HCT116 (cell line): Measurements from ENCODE around the gene HACD1. TPM values are rescaled to one million over a fixed set of nuclear protein-coding genes. Genes with fewer than 3 reads are reported as not detected.

ENCODE experiments used
- ATAC-seq: fragments of 200-7000 bp; cut with Tn5 transposase; 2 replicates; pipeline ENCODE4 v1.9.1; 2020; ENCODE audit warnings: mild to moderate bottlenecking, moderate library complexity
- BruUV-seq: library from RNA; stranded (reverse); fragments of 400-500 nt; replicated peaks from 2 replicates; lab custom pipeline; 2021; lab: Mats Ljungman, UMichigan
- CTCF ChIA-PET: fragments of 300-600 bp; sonication (Branson Sonifier 250); formaldehyde crosslinking; loops from one replicate; lab custom pipeline; 2021; ENCODE audit warnings: antibody characterized with exemption; lab: Charles Lee
- POLR2A ChIA-PET: fragments of 300-600, 350-600 bp; sonication (Branson Sonifier 250); formaldehyde crosslinking; loops from one replicate; lab custom pipeline; 2021; ENCODE audit warnings: antibody characterized with exemption; lab: Charles Lee
- RAD21 ChIA-PET, 2 experiments: fragments of 300-600 bp; sonication (Branson Sonifier 250); formaldehyde crosslinking; loops; one replicate each; lab custom pipeline; 2023; ENCODE audit warnings: low total read pairs in 2 of 2; ENCODE audit not compliant: uncharacterized antibody in 2 of 2, unreplicated experiment in 2 of 2, low non-redundant PET in 1 of 2; lab: Charles Lee
- DNase-seq: peaks from one replicate; pipeline ENCODE4 v3.0.0-alpha.2; 2010; ENCODE audit warnings: low read depth, low spot score
- H2AFZ ChIP-seq: fragments of 200-600 bp; shearing (Covaris generic), sonication (generic); 2 replicates; pipeline ENCODE4 v1.6.1; 2017; ENCODE audit warnings: low read depth, mixed run types, mixed read lengths, antibody characterized with exemption, low read length; ENCODE audit not compliant: poor library complexity, severe bottlenecking
- H3K27ac ChIP-seq: 2 replicates; pipeline ENCODE4 v1.5.1; 2012; ENCODE audit warnings: low read depth, low read length
- H3K27me3 ChIP-seq: fragments of 200-600 bp; sonication (generic); 2 replicates; pipeline ENCODE4 v1.6.1; 2016; ENCODE audit warnings: mixed run types, low read length, mixed read lengths; ENCODE audit not compliant: insufficient read depth
- H3K36me3 ChIP-seq, 2 experiments: fragments of 200-500 bp in 1 of 2; fragments of 200-600 bp in 1 of 2; sonication (Bioruptor generic) in 1 of 2; sonication (generic) in 1 of 2; 2 replicates each; pipeline versions ENCODE4 v1.5.1 to v1.6.1; 2014 to 2016; ENCODE audit warnings: low read length in 2 of 2, inconsistent platforms in 1 of 2, mixed read lengths in 1 of 2, mixed run types in 1 of 2; ENCODE audit not compliant: insufficient read depth in 2 of 2, control insufficient read depth in 1 of 2
- H3K4me1 ChIP-seq, 2 experiments: fragments of 200-600 bp in 1 of 2; sonication (generic) in 1 of 2; 2 replicates each; pipeline versions ENCODE4 v1.5.1 to v1.6.1; 2012 to 2017; ENCODE audit warnings: low read length in 2 of 2, inconsistent platforms in 1 of 2, mild to moderate bottlenecking in 1 of 2, mixed read lengths in 1 of 2, mixed run types in 1 of 2, moderate library complexity in 1 of 2; ENCODE audit not compliant: insufficient read depth in 2 of 2, control insufficient read depth in 1 of 2
- H3K4me2 ChIP-seq: fragments of 200-600 bp; sonication (generic); 2 replicates; pipeline ENCODE4 v1.6.1; 2017; ENCODE audit warnings: mixed run types, low read length, mixed read lengths
- H3K4me3 ChIP-seq, 2 experiments: fragments of 200-600 bp in 1 of 2; sonication (generic) in 1 of 2; replicated peaks in 1 of 2; 2 replicates each; pipeline ENCODE4 v1.5.1; 2011 to 2016; ENCODE audit warnings: low read length in 2 of 2, control low read depth in 1 of 2, low read depth in 1 of 2, mild to moderate bottlenecking in 1 of 2, mixed read lengths in 1 of 2, mixed run types in 1 of 2
- H3K79me2 ChIP-seq: fragments of 200-600 bp; sonication (generic); 2 replicates; pipeline ENCODE4 v1.6.1; 2017; ENCODE audit warnings: mild to moderate bottlenecking, mixed run types, low read length, moderate library complexity, mixed read lengths; ENCODE audit not compliant: insufficient read depth
- H3K9ac ChIP-seq: fragments of 200-600 bp; sonication (generic); 2 replicates; pipeline ENCODE4 v1.6.1; 2016; ENCODE audit warnings: low read length, mixed read lengths
- H3K9me2 ChIP-seq: fragments of 200-600 bp; sonication (generic), shearing (Covaris generic); 2 replicates; pipeline ENCODE4 v1.6.1; 2017; ENCODE audit warnings: mixed run types, mild to moderate bottlenecking, moderate library complexity; ENCODE audit not compliant: insufficient read depth
- H3K9me3 ChIP-seq, 2 experiments: fragments of 200-500 bp in 1 of 2; fragments of 200-600 bp in 1 of 2; sonication (Bioruptor generic) in 1 of 2; sonication (generic) in 1 of 2; 2 replicates each; pipeline ENCODE4 v1.6.1; 2014 to 2017; ENCODE audit warnings: low read length in 2 of 2, mixed read lengths in 2 of 2, inconsistent platforms in 1 of 2, low read depth in 1 of 2, mild to moderate bottlenecking in 1 of 2, mixed run types in 1 of 2, moderate library complexity in 1 of 2; ENCODE audit not compliant: control insufficient read depth in 1 of 2, insufficient read depth in 1 of 2
- H4K20me1 ChIP-seq: fragments of 200-600 bp; sonication (generic), shearing (Covaris generic); 2 replicates; pipeline ENCODE4 v1.6.1; 2017; ENCODE audit warnings: mixed run types, mild to moderate bottlenecking, moderate library complexity; ENCODE audit not compliant: insufficient read depth
- CBX3 ChIP-seq: IDR thresholded peaks from 2 replicates; pipeline ENCODE4 v1.6.1; 2012; ENCODE audit warnings: low read depth
- CEBPB ChIP-seq: IDR thresholded peaks from 2 replicates; pipeline ENCODE4 v1.6.1; 2012; ENCODE audit warnings: low read depth
- EZH2 ChIP-seq: fragments of 200-600 bp; sonication (generic); IDR thresholded peaks from 2 replicates; pipeline ENCODE4 v1.6.1; 2017; ENCODE audit warnings: antibody characterized with exemption, mixed run types
- EZH2phosphoT487 ChIP-seq: fragments of 200-600 bp; IDR thresholded peaks from 2 replicates; pipeline ENCODE4 v1.6.1; 2018; ENCODE audit warnings: antibody characterized with exemption, borderline replicate concordance
- FOSL1 ChIP-seq: IDR thresholded peaks from 2 replicates; pipeline ENCODE4 v1.6.1; 2012; ENCODE audit warnings: low read depth
- JUND ChIP-seq: IDR thresholded peaks from 2 replicates; pipeline ENCODE4 v1.6.1; 2012
- POLR2A ChIP-seq: IDR thresholded peaks from 2 replicates; pipeline ENCODE4 v1.7.0; 2011; ENCODE audit warnings: borderline replicate concordance; ENCODE audit not compliant: insufficient read depth, insufficient read length; ENCODE audit errors: extremely low read depth
- POLR2AphosphoS5 ChIP-seq: IDR thresholded peaks from 2 replicates; pipeline ENCODE4 v1.6.1; 2011; ENCODE audit warnings: mild to moderate bottlenecking, low read depth, low read length, moderate library complexity
- RAD21 ChIP-seq: IDR thresholded peaks from 2 replicates; pipeline ENCODE4 v1.6.1; 2012; ENCODE audit warnings: low read depth, mild to moderate bottlenecking
- SIN3A ChIP-seq: IDR thresholded peaks from 2 replicates; pipeline ENCODE4 v1.6.1; 2012; ENCODE audit warnings: low read depth
- SP1 ChIP-seq: IDR thresholded peaks from 2 replicates; pipeline ENCODE4 v1.6.1; 2012; ENCODE audit warnings: low read depth
- TCF7L2 ChIP-seq: IDR thresholded peaks from 2 replicates; pipeline ENCODE4 v1.7.0; 2011; ENCODE audit warnings: borderline replicate concordance, inconsistent platforms; ENCODE audit not compliant: insufficient read depth, insufficient read length; ENCODE audit errors: extremely low read depth
- YY1 ChIP-seq: IDR thresholded peaks from 2 replicates; pipeline ENCODE4 v1.6.1; 2011; ENCODE audit warnings: low read length, low read depth, moderate library complexity, mild to moderate bottlenecking; ENCODE audit not compliant: insufficient replicate concordance; ENCODE audit errors: extremely low read depth
- ZNF274 ChIP-seq: fragments of 200-500 bp; sonication (Bioruptor generic); IDR thresholded peaks from 2 replicates; pipeline ENCODE4 v1.6.1; 2014; ENCODE audit warnings: mild to moderate bottlenecking, low read depth, low read length, inconsistent platforms
- intact Hi-C: fragments of 100-400 bp; cut with micrococcal nuclease; formaldehyde crosslinking; loops from 2 replicates; pipeline ENCODE4 v1.10.0; 2022
- total RNA-seq: library from RNA; stranded (reverse); gene quantifications from one replicate; pipeline ENCODE4 v1.2.1, GENCODE V29; 2021; ENCODE audit not compliant: unreplicated experiment
- TF ChIP-seq, protein P1 (sequence below): IDR thresholded peaks from 2 replicates; pipeline ENCODE4 v1.6.1; 2012; ENCODE audit warnings: low read depth
- TF ChIP-seq, protein P2 (sequence below): IDR thresholded peaks from 2 replicates; pipeline ENCODE4 v1.6.1; 2011; ENCODE audit warnings: mild to moderate bottlenecking, low read length, moderate library complexity; ENCODE audit not compliant: insufficient replicate concordance; ENCODE audit errors: extremely low read depth
- TF ChIP-seq, protein P3 (sequence below): IDR thresholded peaks from 2 replicates; pipeline ENCODE4 v1.6.1; 2012

HACD1 gene
- total RNA-seq, 1 experiment from 2014 or later = 21.6 TPM

DNA sequence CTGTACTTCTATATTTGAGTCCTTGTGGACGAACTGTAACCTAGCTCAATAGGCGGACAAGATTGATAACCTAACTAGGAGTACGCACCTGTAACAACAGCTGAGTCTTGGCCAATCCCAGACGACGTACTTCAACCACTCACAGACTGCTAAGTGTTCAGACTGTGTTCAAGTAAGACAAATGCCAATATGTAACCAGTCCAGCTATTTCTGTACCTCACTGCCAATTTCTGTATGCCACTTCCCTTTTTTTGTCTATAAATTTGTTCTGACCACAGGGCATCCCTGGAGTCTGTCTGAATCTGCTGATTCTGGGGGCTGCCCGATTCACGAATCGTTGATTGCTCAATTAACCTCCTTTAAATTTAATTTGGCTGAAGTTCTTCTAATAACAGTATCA lies 32.2 kb downstream of the HACD1 start:
- H3K4me3 ChIP-seq = no peak overlapping the region
- no peaks in the 10 kb centered on the region for H3K9me2 ChIP-seq
- H3K27ac ChIP-seq = no peak overlapping the region
- no peaks in the 10 kb centered on the region for H3K9me3 ChIP-seq
- no peaks in the 10 kb centered on the region for H4K20me1 ChIP-seq
- H3K27me3 ChIP-seq = no peaks in the 10 kb centered on the region
- ChIA-PET RAD21 (no interaction called here), CTCF (no interaction called here), POLR2A (no interaction called here)
- H3K79me2 ChIP-seq = no peaks in the 10 kb centered on the region
- TF ChIP-seq, protein P1, sequence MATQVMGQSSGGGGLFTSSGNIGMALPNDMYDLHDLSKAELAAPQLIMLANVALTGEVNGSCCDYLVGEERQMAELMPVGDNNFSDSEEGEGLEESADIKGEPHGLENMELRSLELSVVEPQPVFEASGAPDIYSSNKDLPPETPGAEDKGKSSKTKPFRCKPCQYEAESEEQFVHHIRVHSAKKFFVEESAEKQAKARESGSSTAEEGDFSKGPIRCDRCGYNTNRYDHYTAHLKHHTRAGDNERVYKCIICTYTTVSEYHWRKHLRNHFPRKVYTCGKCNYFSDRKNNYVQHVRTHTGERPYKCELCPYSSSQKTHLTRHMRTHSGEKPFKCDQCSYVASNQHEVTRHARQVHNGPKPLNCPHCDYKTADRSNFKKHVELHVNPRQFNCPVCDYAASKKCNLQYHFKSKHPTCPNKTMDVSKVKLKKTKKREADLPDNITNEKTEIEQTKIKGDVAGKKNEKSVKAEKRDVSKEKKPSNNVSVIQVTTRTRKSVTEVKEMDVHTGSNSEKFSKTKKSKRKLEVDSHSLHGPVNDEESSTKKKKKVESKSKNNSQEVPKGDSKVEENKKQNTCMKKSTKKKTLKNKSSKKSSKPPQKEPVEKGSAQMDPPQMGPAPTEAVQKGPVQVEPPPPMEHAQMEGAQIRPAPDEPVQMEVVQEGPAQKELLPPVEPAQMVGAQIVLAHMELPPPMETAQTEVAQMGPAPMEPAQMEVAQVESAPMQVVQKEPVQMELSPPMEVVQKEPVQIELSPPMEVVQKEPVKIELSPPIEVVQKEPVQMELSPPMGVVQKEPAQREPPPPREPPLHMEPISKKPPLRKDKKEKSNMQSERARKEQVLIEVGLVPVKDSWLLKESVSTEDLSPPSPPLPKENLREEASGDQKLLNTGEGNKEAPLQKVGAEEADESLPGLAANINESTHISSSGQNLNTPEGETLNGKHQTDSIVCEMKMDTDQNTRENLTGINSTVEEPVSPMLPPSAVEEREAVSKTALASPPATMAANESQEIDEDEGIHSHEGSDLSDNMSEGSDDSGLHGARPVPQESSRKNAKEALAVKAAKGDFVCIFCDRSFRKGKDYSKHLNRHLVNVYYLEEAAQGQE = no peak
- TF ChIP-seq EZH2phosphoT487 = no peak
- TF ChIP-seq CEBPB = no peak
- TF ChIP-seq RAD21 = no peak
- TF ChIP-seq SP1 = no peak
- TF ChIP-seq, protein P2, sequence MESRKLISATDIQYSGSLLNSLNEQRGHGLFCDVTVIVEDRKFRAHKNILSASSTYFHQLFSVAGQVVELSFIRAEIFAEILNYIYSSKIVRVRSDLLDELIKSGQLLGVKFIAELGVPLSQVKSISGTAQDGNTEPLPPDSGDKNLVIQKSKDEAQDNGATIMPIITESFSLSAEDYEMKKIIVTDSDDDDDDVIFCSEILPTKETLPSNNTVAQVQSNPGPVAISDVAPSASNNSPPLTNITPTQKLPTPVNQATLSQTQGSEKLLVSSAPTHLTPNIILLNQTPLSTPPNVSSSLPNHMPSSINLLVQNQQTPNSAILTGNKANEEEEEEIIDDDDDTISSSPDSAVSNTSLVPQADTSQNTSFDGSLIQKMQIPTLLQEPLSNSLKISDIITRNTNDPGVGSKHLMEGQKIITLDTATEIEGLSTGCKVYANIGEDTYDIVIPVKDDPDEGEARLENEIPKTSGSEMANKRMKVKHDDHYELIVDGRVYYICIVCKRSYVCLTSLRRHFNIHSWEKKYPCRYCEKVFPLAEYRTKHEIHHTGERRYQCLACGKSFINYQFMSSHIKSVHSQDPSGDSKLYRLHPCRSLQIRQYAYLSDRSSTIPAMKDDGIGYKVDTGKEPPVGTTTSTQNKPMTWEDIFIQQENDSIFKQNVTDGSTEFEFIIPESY = no peak
- TF ChIP-seq ZNF274 = no peak
- no peak for TF ChIP-seq CBX3
- TF ChIP-seq EZH2 = no peak
- no peak for TF ChIP-seq SIN3A
- TF ChIP-seq POLR2AphosphoS5 = no peak
- no peak for TF ChIP-seq POLR2A
- TF ChIP-seq JUND = no peak
- no peak for TF ChIP-seq TCF7L2
- TF ChIP-seq, protein P3, sequence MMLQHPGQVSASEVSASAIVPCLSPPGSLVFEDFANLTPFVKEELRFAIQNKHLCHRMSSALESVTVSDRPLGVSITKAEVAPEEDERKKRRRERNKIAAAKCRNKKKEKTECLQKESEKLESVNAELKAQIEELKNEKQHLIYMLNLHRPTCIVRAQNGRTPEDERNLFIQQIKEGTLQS = no peak
- no peak for TF ChIP-seq YY1
- TF ChIP-seq FOSL1 = no peak
- intact Hi-C loops = no loop called here
- no peak for DNase-seq
- no peak overlapping the region for H3K4me2 ChIP-seq
- no TSS peak for BruUV-seq
- H2AFZ ChIP-seq = no peak overlapping the region
- ATAC-seq = no peak
- no peak overlapping the region for H3K9ac ChIP-seq
- peaks cover 0 to 7% of the 10 kb centered on the region in 2 experiments; a peak in 3 of 4 replicates for H3K4me1 ChIP-seq
- H3K36me3 ChIP-seq = no peaks in the 10 kb centered on the region
